Activated CD8-positive, alpha-beta memory T cell treated with anti-CD3 and anti-CD28 coated beads, Interleukin-2, amount 50 U/mL, for 1 hour (primary cell): ENCODE measurements around the gene EGFL8.

ENCODE experiments used
- DNase-seq: peaks from one replicate; pipeline ENCODE4 v3.0.0-alpha.2; 2020; ENCODE audit errors: extremely low read depth

Gene EGFL8

GRCh38 chr6:32146687-32147086, 17.7 kb upstream of the EGFL8 start:
- DNase-seq, result no peak

GRCh38 chr6:32147401-32148132, 16.8 kb upstream of the EGFL8 start:
- no peak for DNase-seq

- no peak for DNase-seq
These were observed 15.9 kb upstream of the EGFL8 start for GRCh38 chr6:32148289-32149091.

- DNase-seq, result no peak
These were observed 15.2 kb upstream of the EGFL8 start for GRCh38 chr6:32149092-32149755.

DNA sequence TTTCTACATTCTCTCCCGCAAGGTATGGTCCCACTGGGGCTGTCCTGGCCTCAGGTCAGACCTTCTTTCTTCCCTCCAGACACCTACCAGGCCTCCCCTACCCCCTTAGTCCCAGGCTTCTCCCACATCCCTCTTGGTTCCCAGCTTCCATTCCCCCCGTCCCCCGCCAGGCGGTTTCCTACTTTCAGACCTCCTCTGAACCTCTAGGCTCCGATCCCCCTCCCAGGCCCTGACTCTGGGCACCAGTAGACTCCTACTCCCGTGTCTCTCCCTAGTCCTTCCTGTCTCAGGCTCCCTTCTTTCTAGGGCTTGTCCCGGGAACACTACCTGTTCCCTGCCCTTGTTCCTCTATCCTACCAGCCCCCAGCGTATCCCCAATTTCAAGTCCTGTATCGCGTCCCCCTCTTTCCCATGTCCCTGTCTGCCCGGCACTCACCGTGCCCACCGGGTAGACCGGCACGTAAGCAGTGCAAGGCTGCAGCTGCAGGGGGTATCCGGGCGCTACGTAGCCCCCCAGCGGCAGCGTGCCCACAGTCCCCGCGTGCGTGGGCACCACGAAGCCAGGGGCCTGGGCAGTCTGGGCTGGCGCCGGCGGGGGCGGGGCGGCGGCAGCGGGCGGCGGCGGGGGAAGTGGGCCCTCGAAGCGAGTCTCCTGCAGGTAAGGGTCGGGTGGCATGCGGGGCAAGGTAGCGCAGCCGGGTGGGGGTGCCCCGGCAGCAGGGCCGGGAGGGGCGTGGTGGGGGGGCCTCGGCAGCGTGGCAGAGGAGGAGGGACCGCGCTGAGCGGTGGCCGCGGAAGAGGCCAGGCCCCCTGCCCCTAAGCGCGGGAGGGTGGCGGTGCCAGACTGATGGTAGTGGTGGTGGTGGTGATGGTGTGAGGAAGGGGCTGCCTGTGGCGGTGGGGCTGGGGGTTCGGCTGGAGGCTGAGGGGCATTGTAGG, 14.2 kb upstream of the EGFL8 start:
- DNase-seq, result no peak

- DNase-seq, result no peak
These were observed 13.1 kb upstream of the EGFL8 start for GRCh38 chr6:32151181-32151862.

DNA sequence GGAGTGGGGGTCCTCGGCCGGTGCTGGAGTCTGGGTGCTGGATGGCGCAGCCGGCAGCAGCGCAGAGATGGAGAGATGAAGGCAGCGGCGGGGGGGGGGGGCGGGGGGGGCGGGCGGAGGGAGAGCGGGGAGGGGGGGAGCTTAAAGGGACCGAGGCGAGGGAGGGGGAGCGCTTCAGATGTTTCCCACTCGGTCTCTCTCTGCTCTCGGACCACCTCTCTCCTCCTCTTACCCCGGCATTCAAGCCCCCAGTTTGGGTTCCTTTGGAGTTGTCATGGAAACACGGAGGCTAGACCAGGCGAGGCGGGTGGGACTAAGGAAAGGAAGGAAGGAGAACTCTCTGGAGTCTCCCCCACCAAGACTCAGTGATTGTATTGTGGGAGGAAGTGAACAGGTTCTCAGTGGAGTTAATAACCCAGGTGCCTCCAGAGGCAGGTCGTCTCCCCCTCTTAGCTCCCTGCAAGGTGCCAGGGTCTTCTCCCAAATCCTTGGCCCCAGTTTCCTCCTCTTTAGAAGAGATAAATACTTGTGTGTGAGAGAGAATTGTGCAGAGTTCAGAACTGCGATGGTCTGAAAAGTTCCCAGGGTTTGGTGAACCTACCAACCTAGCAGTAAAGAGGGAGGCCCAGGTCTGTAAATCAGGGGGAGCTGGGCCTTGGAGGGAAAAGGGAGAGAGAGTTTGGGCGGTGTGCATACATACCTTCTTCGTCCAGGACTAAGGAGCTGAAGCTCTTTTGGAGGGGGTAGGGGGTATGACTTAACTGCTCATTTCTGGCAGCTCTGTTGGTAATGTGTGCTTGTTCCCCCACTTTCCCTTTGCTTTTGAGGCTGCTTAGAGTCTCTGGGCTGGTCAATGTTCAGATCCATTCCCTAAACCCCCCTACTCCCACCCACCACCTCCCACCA, 12.3 kb upstream of the EGFL8 start, which contains the start of gene PRRT1:
TSS of gene PRRT1 (minus strand) at position 77 of the 906 bp plus-strand sequence. CDS start 112 bp downstream, outside the sequence.
- no peak for DNase-seq

DNA sequence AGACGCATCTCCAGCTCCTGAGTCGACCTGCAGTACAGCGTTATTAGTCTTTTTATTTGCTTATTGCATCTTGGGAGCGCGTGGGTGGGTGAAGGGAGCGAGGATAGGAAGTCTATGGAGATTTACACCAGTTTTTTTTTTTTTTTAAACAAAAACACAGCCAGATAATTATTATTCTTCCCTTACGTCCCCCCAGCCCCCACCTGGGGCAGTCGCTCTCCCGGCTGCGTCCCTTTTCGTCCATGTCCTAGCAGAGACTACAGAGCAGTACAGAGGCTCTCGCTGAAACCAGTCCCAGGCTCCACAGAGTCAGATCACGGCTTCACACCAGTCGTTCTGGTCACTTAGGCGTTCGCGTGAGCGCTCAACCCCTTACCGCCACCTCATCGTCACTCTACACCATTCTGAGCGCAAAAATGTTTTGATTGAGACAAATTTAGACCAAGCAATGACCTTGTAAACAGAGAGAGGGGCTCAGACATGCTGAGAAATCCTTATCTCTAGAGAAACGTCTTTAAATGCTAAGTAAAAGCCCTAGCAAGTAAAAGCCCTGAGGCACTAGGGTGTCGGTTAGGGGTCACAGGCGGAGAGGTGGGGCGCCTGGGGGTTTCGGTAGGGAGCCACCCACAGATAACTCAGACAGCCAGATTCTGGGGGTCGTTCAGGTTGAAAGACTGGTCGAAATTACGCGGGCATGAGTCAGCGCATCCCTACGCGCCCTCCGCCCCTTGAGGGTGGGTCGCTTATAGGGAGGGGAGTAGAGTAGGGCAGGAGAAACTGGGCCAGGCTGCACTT, 11.4 kb upstream of the EGFL8 start:
- DNase-seq, result no peak

- DNase-seq, result peak; percentile 62
These were observed 10.6 kb upstream of the EGFL8 start, which contains the start of gene PPT2 for GRCh38 chr6:32153564-32154513. PPT2 (plus strand) TSS chr6:32154141; CDS start chr6:32154595, 454 bp downstream.

- no peak for DNase-seq
These were observed 9.8 kb upstream of the EGFL8 start for GRCh38 chr6:32154514-32155161.

GRCh38 chr6:32156891-32157290, 7.5 kb upstream of the EGFL8 start:
- DNase-seq, result no peak

GRCh38 chr6:32158052-32158451, 6.3 kb upstream of the EGFL8 start:
- no peak for DNase-seq

DNA sequence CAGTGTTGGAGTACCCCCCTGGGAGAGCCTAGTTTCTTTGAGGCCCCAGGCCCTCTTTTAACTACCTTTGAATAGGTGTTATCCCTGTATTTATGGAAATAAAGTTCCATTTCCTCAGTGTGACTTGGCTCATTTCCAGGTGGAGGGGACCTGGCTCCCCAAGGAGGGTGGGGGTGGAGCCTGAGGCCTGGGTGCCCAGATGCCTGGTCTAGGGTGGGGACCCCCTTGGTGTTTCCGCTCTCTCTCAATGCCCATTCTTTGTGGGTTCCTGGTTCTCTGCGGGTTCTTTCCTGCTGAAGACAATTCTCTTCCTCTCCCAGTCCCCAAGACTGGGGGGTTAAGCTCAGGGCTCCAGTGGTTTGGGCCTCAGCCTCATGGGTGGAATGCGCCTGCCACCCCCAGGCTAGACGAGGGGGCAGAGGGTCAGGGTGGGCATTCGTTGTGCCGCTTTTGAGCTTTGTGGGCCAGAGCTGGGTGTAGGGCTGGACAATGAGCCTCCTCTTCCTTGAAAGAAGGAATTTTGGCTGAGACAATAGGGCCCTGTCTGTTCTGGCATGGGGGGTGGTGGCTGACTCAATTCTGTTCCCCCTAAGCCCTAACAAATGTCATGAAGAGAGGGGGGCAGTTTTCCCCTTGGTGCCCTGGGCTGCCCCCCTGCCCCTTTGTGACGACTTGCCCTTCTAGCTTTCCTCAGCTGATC, 686 bp upstream of the EGFL8 start:
- no peak for DNase-seq

DNA sequence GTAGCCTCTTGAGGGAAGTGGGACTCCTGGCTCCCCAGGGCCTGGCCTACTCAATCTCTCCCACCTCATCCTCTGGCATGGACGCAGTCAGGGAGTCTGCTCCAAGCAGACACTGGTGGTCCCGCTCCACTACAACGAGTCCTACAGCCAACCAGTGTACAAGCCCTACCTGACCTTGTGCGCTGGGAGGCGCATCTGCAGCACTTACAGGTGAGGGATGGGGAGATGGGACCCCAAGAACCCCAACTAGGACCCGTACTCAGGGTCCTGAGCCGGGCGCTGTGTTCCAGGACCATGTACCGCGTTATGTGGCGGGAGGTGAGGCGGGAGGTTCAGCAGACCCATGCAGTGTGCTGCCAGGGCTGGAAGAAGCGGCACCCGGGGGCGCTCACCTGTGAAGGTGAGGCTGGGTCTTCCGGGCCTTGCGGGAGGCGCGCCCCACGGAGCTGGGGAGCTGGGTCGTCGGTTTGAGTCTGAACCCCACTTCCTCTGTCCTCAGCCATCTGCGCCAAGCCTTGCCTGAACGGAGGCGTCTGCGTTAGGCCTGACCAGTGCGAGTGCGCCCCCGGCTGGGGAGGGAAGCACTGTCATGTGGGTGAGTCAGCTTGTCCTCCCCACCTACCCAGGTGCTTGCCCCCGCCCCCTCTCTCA, 2.1 kb downstream of the EGFL8 start:
- no peak for DNase-seq

GRCh38 chr6:32167154-32167760, 2.9 kb downstream of the EGFL8 start:
- no peak for DNase-seq
